Measurements from ENCODE around the gene E2F7.

Gene E2F7

GRCh38 chr12:77070382-77070781 lies 5.0 kb upstream of the E2F7 start:
- no peak for DNase-seq (ENCODE audit: low read depth)
- in situ Hi-C loops (cut with HindIII; ENCODE audit: low sequenced_read_pairs): loop anchor here (25.0 kb wide), 1 partner anchor 617 kb away; no protein-coding TSS in a partner anchor
- H3K4me3 ChIP-seq (ENCODE audit: low read depth, low read length): no peak overlapping the region
- TF ChIP-seq, protein P1, sequence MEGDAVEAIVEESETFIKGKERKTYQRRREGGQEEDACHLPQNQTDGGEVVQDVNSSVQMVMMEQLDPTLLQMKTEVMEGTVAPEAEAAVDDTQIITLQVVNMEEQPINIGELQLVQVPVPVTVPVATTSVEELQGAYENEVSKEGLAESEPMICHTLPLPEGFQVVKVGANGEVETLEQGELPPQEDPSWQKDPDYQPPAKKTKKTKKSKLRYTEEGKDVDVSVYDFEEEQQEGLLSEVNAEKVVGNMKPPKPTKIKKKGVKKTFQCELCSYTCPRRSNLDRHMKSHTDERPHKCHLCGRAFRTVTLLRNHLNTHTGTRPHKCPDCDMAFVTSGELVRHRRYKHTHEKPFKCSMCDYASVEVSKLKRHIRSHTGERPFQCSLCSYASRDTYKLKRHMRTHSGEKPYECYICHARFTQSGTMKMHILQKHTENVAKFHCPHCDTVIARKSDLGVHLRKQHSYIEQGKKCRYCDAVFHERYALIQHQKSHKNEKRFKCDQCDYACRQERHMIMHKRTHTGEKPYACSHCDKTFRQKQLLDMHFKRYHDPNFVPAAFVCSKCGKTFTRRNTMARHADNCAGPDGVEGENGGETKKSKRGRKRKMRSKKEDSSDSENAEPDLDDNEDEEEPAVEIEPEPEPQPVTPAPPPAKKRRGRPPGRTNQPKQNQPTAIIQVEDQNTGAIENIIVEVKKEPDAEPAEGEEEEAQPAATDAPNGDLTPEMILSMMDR (IDR thresholded peaks at IDR 0.05; ENCODE audit: low read depth, low read length, missing control alignments): no peak

DNA sequence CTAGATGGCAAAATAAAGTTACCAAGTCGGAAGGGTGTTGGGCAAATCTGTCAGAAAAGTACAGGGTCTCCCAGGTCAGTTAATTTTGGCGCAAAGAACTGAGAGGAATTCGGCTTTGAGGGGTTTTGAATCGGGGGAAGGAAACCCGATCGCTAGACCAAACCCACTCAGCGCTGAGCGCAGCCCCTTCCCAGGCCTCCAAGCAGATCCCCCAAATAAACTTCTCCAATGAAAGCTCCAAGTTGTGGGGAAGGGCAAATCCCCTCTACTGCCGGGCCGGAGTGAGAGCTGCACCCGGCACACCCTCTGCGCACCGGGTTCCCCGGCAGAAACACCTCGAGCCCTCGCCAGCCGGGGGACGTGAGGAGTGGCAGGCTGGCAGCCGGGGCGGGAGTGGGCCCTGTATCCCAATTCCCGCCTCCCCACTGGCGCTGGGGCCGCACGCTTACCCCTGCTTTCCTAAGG lies 441 bp downstream of the E2F7 start:
- DNase-seq (ENCODE audit: low read depth): no peak
- H3K4me3 ChIP-seq (ENCODE audit: low read depth, low read length): peak overlapping the region; percentile 77
- in situ Hi-C loops (cut with HindIII; ENCODE audit: low sequenced_read_pairs): loop anchor here (25.0 kb wide), 1 partner anchor 622 kb away; no protein-coding TSS in a partner anchor
- TF ChIP-seq, protein P1 (IDR thresholded peaks at IDR 0.05; ENCODE audit: low read depth, low read length, missing control alignments): no peak

GRCh38 chr12:77062846-77063461 lies 2.4 kb downstream of the E2F7 start:
- TF ChIP-seq, protein P1 (IDR thresholded peaks at IDR 0.05; ENCODE audit: low read depth, low read length, missing control alignments): no peak
- peak overlapping the region; percentile 30 for H3K4me3 ChIP-seq (ENCODE audit: low read depth, low read length)
- DNase-seq (ENCODE audit: low read depth): peak; percentile 86
- in situ Hi-C loops (cut with HindIII; ENCODE audit: low sequenced_read_pairs): loop anchor here (25.0 kb wide), 1 partner anchor 624 kb away; no protein-coding TSS in a partner anchor

DNA sequence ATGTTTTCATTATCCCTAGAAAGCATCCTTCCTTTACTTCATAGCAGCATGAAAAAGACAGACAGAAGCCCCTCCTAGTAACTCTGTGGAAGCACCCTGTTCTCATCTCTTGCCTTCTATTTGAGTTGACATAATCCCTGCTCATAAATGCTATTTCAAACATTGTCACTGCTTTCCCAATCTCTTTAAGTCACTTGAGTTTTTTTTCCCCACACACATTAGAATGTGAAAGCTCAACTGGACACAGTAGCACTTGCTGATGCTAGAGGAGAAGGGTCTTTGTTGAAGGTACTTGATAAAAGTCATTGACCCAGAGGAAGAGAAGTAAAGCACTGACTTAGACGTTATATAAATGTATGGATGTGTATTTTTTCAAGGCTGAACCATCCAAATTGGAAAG lies 3.0 kb downstream of the E2F7 start:
- TF ChIP-seq, protein P1 (IDR thresholded peaks at IDR 0.05; ENCODE audit: low read depth, low read length, missing control alignments): no peak
- H3K4me3 ChIP-seq (ENCODE audit: low read depth, low read length): peak overlapping the region; percentile 30
- in situ Hi-C loops (cut with HindIII; ENCODE audit: low sequenced_read_pairs): loop anchor here (25.0 kb wide), 1 partner anchor 625 kb away; no protein-coding TSS in a partner anchor
- no peak for DNase-seq (ENCODE audit: low read depth)

DNA sequence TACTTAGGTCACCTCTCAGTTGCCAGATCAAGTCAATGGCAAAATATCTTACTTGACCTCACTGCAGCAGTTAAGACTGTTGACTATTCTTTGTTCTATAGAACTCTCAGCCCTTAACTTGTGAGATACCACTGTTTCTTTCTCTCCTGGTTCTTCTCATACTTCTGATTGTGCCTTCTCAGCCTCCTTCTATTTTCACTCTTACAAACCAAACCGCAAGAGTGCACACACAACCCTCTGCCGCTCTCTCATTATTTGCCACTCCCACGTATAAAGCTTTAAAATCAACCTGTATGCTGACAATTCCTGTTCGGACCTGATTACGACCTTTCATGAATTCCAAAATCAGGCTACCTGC lies 4.5 kb downstream of the E2F7 start:
- H3K4me3 ChIP-seq (ENCODE audit: low read depth, low read length): no peak overlapping the region
- no peak for DNase-seq (ENCODE audit: low read depth)
- TF ChIP-seq, protein P1 (IDR thresholded peaks at IDR 0.05; ENCODE audit: low read depth, low read length, missing control alignments): no peak
- in situ Hi-C loops (cut with HindIII; ENCODE audit: low sequenced_read_pairs): loop anchor here (25.0 kb wide), 1 partner anchor 626 kb away; no protein-coding TSS in a partner anchor

GRCh38 chr12:77060136-77060882 lies 5.1 kb downstream of the E2F7 start:
- no peak overlapping the region for H3K4me3 ChIP-seq (ENCODE audit: low read depth, low read length)
- in situ Hi-C loops (cut with HindIII; ENCODE audit: low sequenced_read_pairs): loop anchor here (25.0 kb wide), 1 partner anchor 627 kb away; no protein-coding TSS in a partner anchor
- TF ChIP-seq, protein P1 (IDR thresholded peaks at IDR 0.05; ENCODE audit: low read depth, low read length, missing control alignments): no peak
- no peak for DNase-seq (ENCODE audit: low read depth)

Data from astrocyte of the cerebellum (primary cell).